Lower lobe of right lung (tissue), 2 donors: ENCODE measurements around the gene ASCC3. TPM values are rescaled to one million over a fixed set of nuclear protein-coding genes. Genes with fewer than 3 reads are reported as not detected.

Source experiments
- ATAC-seq, 2 donors: fragments of 200-7000 bp; cut with Tn5 transposase; one replicate each; pipeline ENCODE4 v1.9.1; 2020 to 2022; ENCODE audit warnings: mild to moderate bottlenecking in 2 of 2, moderate library complexity in 2 of 2
- DNase-seq: peaks from one replicate; pipeline ENCODE4 v3.0.0-alpha.2; 2020
- H3K27ac ChIP-seq: fragments of 200-600 bp; one replicate; pipeline ENCODE4 v1.8.0; 2022
- H3K27me3 ChIP-seq: fragments of 200-600 bp; one replicate; pipeline ENCODE4 v1.8.0; 2022; ENCODE audit warnings: low read depth
- H3K36me3 ChIP-seq: fragments of 200-600 bp; one replicate; pipeline ENCODE4 v1.8.0; 2022; ENCODE audit warnings: mild to moderate bottlenecking
- H3K4me1 ChIP-seq: fragments of 200-600 bp; one replicate; pipeline ENCODE4 v1.8.0; 2022
- H3K4me3 ChIP-seq: fragments of 200-600 bp; one replicate; pipeline ENCODE4 v1.8.0; 2022; ENCODE audit warnings: mild to moderate bottlenecking
- H3K9me3 ChIP-seq: fragments of 200-600 bp; one replicate; pipeline ENCODE4 v1.8.0; 2022
- intact Hi-C: fragments of 100-400 bp; cut with DNase I; formaldehyde crosslinking; loops from one replicate; pipeline ENCODE4 v1.11.0; 2022
- total RNA-seq: library from RNA; stranded (reverse); fragmentation: NEBNext Ultra II Directional; extraction: Animal tissue kit (Norgen Biotek cat#: 25700); gene quantifications from one replicate; pipeline ENCODE4 v1.2.1, GENCODE V29; 2021
- TF ChIP-seq, protein P1 (sequence below): fragments of 200-600 bp; IDR thresholded peaks from one replicate; pipeline ENCODE4 v1.8.0; 2022; ENCODE audit warnings: antibody characterized with exemption, mild to moderate bottlenecking
- donor health status: DM: no; HTN: yes; CAD: no; lungs with severe emphysema.

ASCC3 gene
- total RNA-seq, 1 donor from 2014 or later: 34.8 TPM

GRCh38 chr6:100614933-100615332, 266.2 kb downstream of the ASCC3 start:
- peak; percentile 20 for DNase-seq
- TF ChIP-seq, protein P1, sequence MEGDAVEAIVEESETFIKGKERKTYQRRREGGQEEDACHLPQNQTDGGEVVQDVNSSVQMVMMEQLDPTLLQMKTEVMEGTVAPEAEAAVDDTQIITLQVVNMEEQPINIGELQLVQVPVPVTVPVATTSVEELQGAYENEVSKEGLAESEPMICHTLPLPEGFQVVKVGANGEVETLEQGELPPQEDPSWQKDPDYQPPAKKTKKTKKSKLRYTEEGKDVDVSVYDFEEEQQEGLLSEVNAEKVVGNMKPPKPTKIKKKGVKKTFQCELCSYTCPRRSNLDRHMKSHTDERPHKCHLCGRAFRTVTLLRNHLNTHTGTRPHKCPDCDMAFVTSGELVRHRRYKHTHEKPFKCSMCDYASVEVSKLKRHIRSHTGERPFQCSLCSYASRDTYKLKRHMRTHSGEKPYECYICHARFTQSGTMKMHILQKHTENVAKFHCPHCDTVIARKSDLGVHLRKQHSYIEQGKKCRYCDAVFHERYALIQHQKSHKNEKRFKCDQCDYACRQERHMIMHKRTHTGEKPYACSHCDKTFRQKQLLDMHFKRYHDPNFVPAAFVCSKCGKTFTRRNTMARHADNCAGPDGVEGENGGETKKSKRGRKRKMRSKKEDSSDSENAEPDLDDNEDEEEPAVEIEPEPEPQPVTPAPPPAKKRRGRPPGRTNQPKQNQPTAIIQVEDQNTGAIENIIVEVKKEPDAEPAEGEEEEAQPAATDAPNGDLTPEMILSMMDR: no peak
- Histone ChIP-seq H3K9me3 (no peaks in the 10 kb centered on the region), H3K4me3 (no peak overlapping the region), H3K36me3 (peaks cover 5% of the 10 kb centered on the region), H3K4me1 (no peaks in the 10 kb centered on the region), H3K27me3 (no peaks in the 10 kb centered on the region), H3K27ac (no peak overlapping the region)
- ATAC-seq: no peak
- intact Hi-C loops: no loop called here

GRCh38 chr6:100614386-100614785, 266.7 kb downstream of the ASCC3 start:
- DNase-seq (no peak), ATAC-seq (no peak)
- H3K4me3 ChIP-seq: no peak overlapping the region
- intact Hi-C loops: no loop called here
- TF ChIP-seq, protein P1: no peak
- no peak overlapping the region for H3K27ac ChIP-seq
- H3K9me3 ChIP-seq: no peaks in the 10 kb centered on the region
- no peaks in the 10 kb centered on the region for H3K4me1 ChIP-seq
- H3K36me3 ChIP-seq: peaks cover 5% of the 10 kb centered on the region
- H3K27me3 ChIP-seq: no peaks in the 10 kb centered on the region

GRCh38 chr6:100613656-100614055, 267.5 kb downstream of the ASCC3 start:
- H3K27ac ChIP-seq: no peak overlapping the region
- no peaks in the 10 kb centered on the region for H3K4me1 ChIP-seq
- DNase-seq (no peak), ATAC-seq (no peak)
- no peaks in the 10 kb centered on the region for H3K27me3 ChIP-seq
- TF ChIP-seq, protein P1: no peak
- no peaks in the 10 kb centered on the region for H3K9me3 ChIP-seq
- intact Hi-C loops: no loop called here
- H3K36me3 ChIP-seq: peaks cover 4% of the 10 kb centered on the region
- H3K4me3 ChIP-seq: no peak overlapping the region

DNA sequence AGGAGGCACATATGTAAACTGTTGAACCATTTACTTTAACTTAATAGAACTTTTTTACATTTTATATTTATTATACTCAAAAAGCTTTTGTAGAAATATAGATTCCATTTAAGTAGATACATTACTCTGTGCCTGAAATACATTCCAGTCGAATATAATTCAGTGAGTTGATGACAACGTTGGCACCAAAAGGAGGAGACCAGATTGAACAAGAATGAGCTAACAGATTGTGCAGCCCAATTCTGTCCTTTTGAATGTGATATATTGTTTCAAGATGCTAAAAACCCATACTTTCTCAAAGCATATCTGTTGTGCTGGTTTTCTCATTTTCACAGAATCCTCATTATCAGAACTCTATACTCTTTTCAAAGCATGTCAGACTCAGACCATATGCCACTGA, 269.0 kb downstream of the ASCC3 start:
- TF ChIP-seq, protein P1: no peak
- ATAC-seq: no peak
- H3K4me3 ChIP-seq: no peak overlapping the region
- no peaks in the 10 kb centered on the region for H3K9me3 ChIP-seq
- H3K4me1 ChIP-seq: no peaks in the 10 kb centered on the region
- H3K27me3 ChIP-seq: no peaks in the 10 kb centered on the region
- intact Hi-C loops: no loop called here
- no peak overlapping the region for H3K27ac ChIP-seq
- DNase-seq: no peak
- no peaks in the 10 kb centered on the region for H3K36me3 ChIP-seq

- Histone ChIP-seq H3K36me3 (peaks cover 4% of the 10 kb centered on the region), H3K9me3 (no peaks in the 10 kb centered on the region), H3K27me3 (no peaks in the 10 kb centered on the region), H3K4me1 (no peaks in the 10 kb centered on the region), H3K4me3 (no peak overlapping the region), H3K27ac (no peak overlapping the region)
- DNase-seq (no peak), ATAC-seq (no peak)
- intact Hi-C loops: no loop called here
- TF ChIP-seq, protein P1: no peak
Observed at GRCh38 chr6:100599088-100599770, 281.9 kb downstream of the ASCC3 start.
